Tibial nerve (tissue), 4 donors: Measurements from ENCODE around the gene ZMAT3.

Source experiments
- EP300 ChIP-seq, 2 donors: sonication (generic); formaldehyde crosslinking; IDR thresholded peaks; one replicate each; pipeline ENCODE4 v1.6.1; 2017; ENCODE audit warnings: antibody characterized with exemption in 2 of 2, mild to moderate bottlenecking in 1 of 2
- POLR2A ChIP-seq, 2 donors: fragments of 450-650 bp; IDR thresholded peaks; one replicate each; pipeline ENCODE4 v1.6.1; 2017; ENCODE audit warnings: antibody characterized with exemption in 2 of 2, mild to moderate bottlenecking in 2 of 2, moderate library complexity in 2 of 2
- TF ChIP-seq, protein P1 (sequence below), 5 experiments: fragments of 200-600 bp in 3 of 5; fragments of 450-650 bp in 2 of 5; sonication (generic) in 3 of 5; IDR thresholded peaks; one replicate each; pipeline ENCODE4 v1.5.1; 2016 to 2019; ENCODE audit warnings: antibody characterized with exemption in 5 of 5, mild to moderate bottlenecking in 3 of 5, moderate library complexity in 2 of 5

- TF ChIP-seq, protein P1, sequence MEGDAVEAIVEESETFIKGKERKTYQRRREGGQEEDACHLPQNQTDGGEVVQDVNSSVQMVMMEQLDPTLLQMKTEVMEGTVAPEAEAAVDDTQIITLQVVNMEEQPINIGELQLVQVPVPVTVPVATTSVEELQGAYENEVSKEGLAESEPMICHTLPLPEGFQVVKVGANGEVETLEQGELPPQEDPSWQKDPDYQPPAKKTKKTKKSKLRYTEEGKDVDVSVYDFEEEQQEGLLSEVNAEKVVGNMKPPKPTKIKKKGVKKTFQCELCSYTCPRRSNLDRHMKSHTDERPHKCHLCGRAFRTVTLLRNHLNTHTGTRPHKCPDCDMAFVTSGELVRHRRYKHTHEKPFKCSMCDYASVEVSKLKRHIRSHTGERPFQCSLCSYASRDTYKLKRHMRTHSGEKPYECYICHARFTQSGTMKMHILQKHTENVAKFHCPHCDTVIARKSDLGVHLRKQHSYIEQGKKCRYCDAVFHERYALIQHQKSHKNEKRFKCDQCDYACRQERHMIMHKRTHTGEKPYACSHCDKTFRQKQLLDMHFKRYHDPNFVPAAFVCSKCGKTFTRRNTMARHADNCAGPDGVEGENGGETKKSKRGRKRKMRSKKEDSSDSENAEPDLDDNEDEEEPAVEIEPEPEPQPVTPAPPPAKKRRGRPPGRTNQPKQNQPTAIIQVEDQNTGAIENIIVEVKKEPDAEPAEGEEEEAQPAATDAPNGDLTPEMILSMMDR (IDR thresholded peaks at IDR 0.05): no peak
- TF ChIP-seq EP300 (IDR thresholded peaks at IDR 0.05): no peak
- no peak for TF ChIP-seq POLR2A (IDR thresholded peaks at IDR 0.05)
Observed at GRCh38 chr3:178996399-178996798, 75.2 kb downstream of the ZMAT3 start.
